Esophagus squamous epithelium (tissue), 4 donors: ENCODE results near the gene TRIM40.

ENCODE experiments used
- POLR2A ChIP-seq, 4 donors: fragments of 450-650 bp; IDR thresholded peaks; one replicate each; pipeline ENCODE4 v1.6.1; 2017; ENCODE audit warnings: antibody characterized with exemption in 4 of 4, mild to moderate bottlenecking in 4 of 4, moderate library complexity in 3 of 4
- TF ChIP-seq, protein P1 (sequence below), 6 experiments: fragments of 450-650 bp in 4 of 6; fragments of 200-600 bp in 2 of 6; sonication (generic) in 2 of 6; IDR thresholded peaks; one replicate each; pipeline ENCODE4 v1.5.1; 2016 to 2019; ENCODE audit warnings: antibody characterized with exemption in 6 of 6, mild to moderate bottlenecking in 4 of 6, moderate library complexity in 4 of 6

DNA sequence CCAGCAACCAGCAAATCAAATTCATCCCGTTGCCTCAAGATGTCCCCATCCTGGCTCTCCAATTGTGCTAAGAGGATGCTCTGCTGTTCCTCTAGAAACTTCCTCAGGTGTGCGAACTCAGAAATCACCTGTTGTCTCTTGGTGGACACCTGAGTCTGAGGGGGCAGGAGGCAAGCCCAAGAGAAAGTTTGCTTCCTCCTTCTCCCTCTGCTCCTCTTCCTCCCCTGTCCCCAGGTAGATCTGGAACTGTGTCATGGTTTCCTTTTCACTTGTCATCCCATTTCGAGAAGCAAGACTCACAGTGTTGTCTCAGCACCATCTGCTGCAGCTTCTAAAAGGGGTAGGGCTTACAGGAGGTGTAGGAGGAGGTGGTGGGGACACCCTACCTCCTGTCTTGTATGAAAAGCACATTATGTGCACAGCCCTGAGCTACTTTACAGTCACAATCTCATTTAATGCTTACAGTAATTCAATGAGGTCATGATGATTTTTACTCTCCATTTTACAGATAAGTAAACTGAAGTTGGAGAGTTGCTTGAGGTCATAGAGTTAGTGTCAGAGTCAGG, 22.6 kb downstream of the TRIM40 start:
- TF ChIP-seq, protein P1, sequence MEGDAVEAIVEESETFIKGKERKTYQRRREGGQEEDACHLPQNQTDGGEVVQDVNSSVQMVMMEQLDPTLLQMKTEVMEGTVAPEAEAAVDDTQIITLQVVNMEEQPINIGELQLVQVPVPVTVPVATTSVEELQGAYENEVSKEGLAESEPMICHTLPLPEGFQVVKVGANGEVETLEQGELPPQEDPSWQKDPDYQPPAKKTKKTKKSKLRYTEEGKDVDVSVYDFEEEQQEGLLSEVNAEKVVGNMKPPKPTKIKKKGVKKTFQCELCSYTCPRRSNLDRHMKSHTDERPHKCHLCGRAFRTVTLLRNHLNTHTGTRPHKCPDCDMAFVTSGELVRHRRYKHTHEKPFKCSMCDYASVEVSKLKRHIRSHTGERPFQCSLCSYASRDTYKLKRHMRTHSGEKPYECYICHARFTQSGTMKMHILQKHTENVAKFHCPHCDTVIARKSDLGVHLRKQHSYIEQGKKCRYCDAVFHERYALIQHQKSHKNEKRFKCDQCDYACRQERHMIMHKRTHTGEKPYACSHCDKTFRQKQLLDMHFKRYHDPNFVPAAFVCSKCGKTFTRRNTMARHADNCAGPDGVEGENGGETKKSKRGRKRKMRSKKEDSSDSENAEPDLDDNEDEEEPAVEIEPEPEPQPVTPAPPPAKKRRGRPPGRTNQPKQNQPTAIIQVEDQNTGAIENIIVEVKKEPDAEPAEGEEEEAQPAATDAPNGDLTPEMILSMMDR (IDR thresholded peaks at IDR 0.05) = no peak
- TF ChIP-seq POLR2A (IDR thresholded peaks at IDR 0.05) = no peak
